HCT116 (cell line): ENCODE results near the gene SLC2A13. TPM values are rescaled to one million over a fixed set of nuclear protein-coding genes. Genes with fewer than 3 reads are reported as not detected.

ENCODE experiments used
- ATAC-seq: fragments of 200-7000 bp; cut with Tn5 transposase; 2 replicates; pipeline ENCODE4 v1.9.1; 2020; ENCODE audit warnings: mild to moderate bottlenecking, moderate library complexity
- BruUV-seq: library from RNA; stranded (reverse); fragments of 400-500 nt; replicated peaks from 2 replicates; lab custom pipeline; 2021; lab: Mats Ljungman, UMichigan
- CTCF ChIA-PET: fragments of 300-600 bp; sonication (Branson Sonifier 250); formaldehyde crosslinking; loops from one replicate; lab custom pipeline; 2021; ENCODE audit warnings: antibody characterized with exemption; lab: Charles Lee
- POLR2A ChIA-PET: fragments of 300-600, 350-600 bp; sonication (Branson Sonifier 250); formaldehyde crosslinking; loops from one replicate; lab custom pipeline; 2021; ENCODE audit warnings: antibody characterized with exemption; lab: Charles Lee
- RAD21 ChIA-PET, 2 experiments: fragments of 300-600 bp; sonication (Branson Sonifier 250); formaldehyde crosslinking; loops; one replicate each; lab custom pipeline; 2023; ENCODE audit warnings: low total read pairs in 2 of 2; ENCODE audit not compliant: uncharacterized antibody in 2 of 2, unreplicated experiment in 2 of 2, low non-redundant PET in 1 of 2; lab: Charles Lee
- DNase-seq: peaks from one replicate; pipeline ENCODE4 v3.0.0-alpha.2; 2010; ENCODE audit warnings: low read depth, low spot score
- H2AFZ ChIP-seq: fragments of 200-600 bp; shearing (Covaris generic), sonication (generic); 2 replicates; pipeline ENCODE4 v1.6.1; 2017; ENCODE audit warnings: low read depth, mixed run types, mixed read lengths, antibody characterized with exemption, low read length; ENCODE audit not compliant: poor library complexity, severe bottlenecking
- H3K27ac ChIP-seq: 2 replicates; pipeline ENCODE4 v1.5.1; 2012; ENCODE audit warnings: low read depth, low read length
- H3K27me3 ChIP-seq: fragments of 200-600 bp; sonication (generic); 2 replicates; pipeline ENCODE4 v1.6.1; 2016; ENCODE audit warnings: mixed run types, low read length, mixed read lengths; ENCODE audit not compliant: insufficient read depth
- H3K36me3 ChIP-seq, 2 experiments: fragments of 200-500 bp in 1 of 2; fragments of 200-600 bp in 1 of 2; sonication (Bioruptor generic) in 1 of 2; sonication (generic) in 1 of 2; 2 replicates each; pipeline versions ENCODE4 v1.5.1 to v1.6.1; 2014 to 2016; ENCODE audit warnings: low read length in 2 of 2, inconsistent platforms in 1 of 2, mixed read lengths in 1 of 2, mixed run types in 1 of 2; ENCODE audit not compliant: insufficient read depth in 2 of 2, control insufficient read depth in 1 of 2
- H3K4me1 ChIP-seq, 2 experiments: fragments of 200-600 bp in 1 of 2; sonication (generic) in 1 of 2; 2 replicates each; pipeline versions ENCODE4 v1.5.1 to v1.6.1; 2012 to 2017; ENCODE audit warnings: low read length in 2 of 2, inconsistent platforms in 1 of 2, mild to moderate bottlenecking in 1 of 2, mixed read lengths in 1 of 2, mixed run types in 1 of 2, moderate library complexity in 1 of 2; ENCODE audit not compliant: insufficient read depth in 2 of 2, control insufficient read depth in 1 of 2
- H3K4me2 ChIP-seq: fragments of 200-600 bp; sonication (generic); 2 replicates; pipeline ENCODE4 v1.6.1; 2017; ENCODE audit warnings: mixed run types, low read length, mixed read lengths
- H3K4me3 ChIP-seq, 2 experiments: fragments of 200-600 bp in 1 of 2; sonication (generic) in 1 of 2; replicated peaks in 1 of 2; 2 replicates each; pipeline ENCODE4 v1.5.1; 2011 to 2016; ENCODE audit warnings: low read length in 2 of 2, control low read depth in 1 of 2, low read depth in 1 of 2, mild to moderate bottlenecking in 1 of 2, mixed read lengths in 1 of 2, mixed run types in 1 of 2
- H3K79me2 ChIP-seq: fragments of 200-600 bp; sonication (generic); 2 replicates; pipeline ENCODE4 v1.6.1; 2017; ENCODE audit warnings: mild to moderate bottlenecking, mixed run types, low read length, moderate library complexity, mixed read lengths; ENCODE audit not compliant: insufficient read depth
- H3K9ac ChIP-seq: fragments of 200-600 bp; sonication (generic); 2 replicates; pipeline ENCODE4 v1.6.1; 2016; ENCODE audit warnings: low read length, mixed read lengths
- H3K9me2 ChIP-seq: fragments of 200-600 bp; sonication (generic), shearing (Covaris generic); 2 replicates; pipeline ENCODE4 v1.6.1; 2017; ENCODE audit warnings: mixed run types, mild to moderate bottlenecking, moderate library complexity; ENCODE audit not compliant: insufficient read depth
- H3K9me3 ChIP-seq, 2 experiments: fragments of 200-500 bp in 1 of 2; fragments of 200-600 bp in 1 of 2; sonication (Bioruptor generic) in 1 of 2; sonication (generic) in 1 of 2; 2 replicates each; pipeline ENCODE4 v1.6.1; 2014 to 2017; ENCODE audit warnings: low read length in 2 of 2, mixed read lengths in 2 of 2, inconsistent platforms in 1 of 2, low read depth in 1 of 2, mild to moderate bottlenecking in 1 of 2, mixed run types in 1 of 2, moderate library complexity in 1 of 2; ENCODE audit not compliant: control insufficient read depth in 1 of 2, insufficient read depth in 1 of 2
- H4K20me1 ChIP-seq: fragments of 200-600 bp; sonication (generic), shearing (Covaris generic); 2 replicates; pipeline ENCODE4 v1.6.1; 2017; ENCODE audit warnings: mixed run types, mild to moderate bottlenecking, moderate library complexity; ENCODE audit not compliant: insufficient read depth
- CBX3 ChIP-seq: IDR thresholded peaks from 2 replicates; pipeline ENCODE4 v1.6.1; 2012; ENCODE audit warnings: low read depth
- CTCF ChIP-seq, 3 experiments: fragments of 200-600 bp in 1 of 3; sonication (generic) in 1 of 3; IDR thresholded peaks in 2 of 3; conservative IDR thresholded peaks in 1 of 3; 2 replicates each; pipeline ENCODE4 v1.5.1; 2012 to 2017; ENCODE audit warnings: low read depth in 2 of 3, low read length in 2 of 3, antibody characterized with exemption in 1 of 3, borderline replicate concordance in 1 of 3, control low read depth in 1 of 3, mild to moderate bottlenecking in 1 of 3, mixed read lengths in 1 of 3, mixed run types in 1 of 3, moderate library complexity in 1 of 3; ENCODE audit not compliant: insufficient read depth in 1 of 3
- EGR1 ChIP-seq: IDR thresholded peaks from 2 replicates; pipeline ENCODE4 v1.6.1; 2012; ENCODE audit warnings: low read depth
- FOSL1 ChIP-seq: IDR thresholded peaks from 2 replicates; pipeline ENCODE4 v1.6.1; 2012; ENCODE audit warnings: low read depth
- JUND ChIP-seq: IDR thresholded peaks from 2 replicates; pipeline ENCODE4 v1.6.1; 2012
- MAX ChIP-seq: IDR thresholded peaks from 2 replicates; pipeline ENCODE4 v1.6.1; 2012
- POLR2AphosphoS5 ChIP-seq: IDR thresholded peaks from 2 replicates; pipeline ENCODE4 v1.6.1; 2011; ENCODE audit warnings: mild to moderate bottlenecking, low read depth, low read length, moderate library complexity
- RAD21 ChIP-seq: IDR thresholded peaks from 2 replicates; pipeline ENCODE4 v1.6.1; 2012; ENCODE audit warnings: low read depth, mild to moderate bottlenecking
- SIN3A ChIP-seq: IDR thresholded peaks from 2 replicates; pipeline ENCODE4 v1.6.1; 2012; ENCODE audit warnings: low read depth
- SP1 ChIP-seq: IDR thresholded peaks from 2 replicates; pipeline ENCODE4 v1.6.1; 2012; ENCODE audit warnings: low read depth
- TCF7L2 ChIP-seq: IDR thresholded peaks from 2 replicates; pipeline ENCODE4 v1.7.0; 2011; ENCODE audit warnings: borderline replicate concordance, inconsistent platforms; ENCODE audit not compliant: insufficient read depth, insufficient read length; ENCODE audit errors: extremely low read depth
- YY1 ChIP-seq: IDR thresholded peaks from 2 replicates; pipeline ENCODE4 v1.6.1; 2011; ENCODE audit warnings: low read length, low read depth, moderate library complexity, mild to moderate bottlenecking; ENCODE audit not compliant: insufficient replicate concordance; ENCODE audit errors: extremely low read depth
- intact Hi-C: fragments of 100-400 bp; cut with micrococcal nuclease; formaldehyde crosslinking; loops from 2 replicates; pipeline ENCODE4 v1.10.0; 2022
- total RNA-seq: library from RNA; stranded (reverse); gene quantifications from one replicate; pipeline ENCODE4 v1.2.1, GENCODE V29; 2021; ENCODE audit not compliant: unreplicated experiment
- TF ChIP-seq, protein P1 (sequence below): IDR thresholded peaks from 2 replicates; pipeline ENCODE4 v1.6.1; 2012
- TF ChIP-seq, protein P2 (sequence below): IDR thresholded peaks from 2 replicates; pipeline ENCODE4 v1.6.1; 2011; ENCODE audit warnings: mild to moderate bottlenecking, low read length, moderate library complexity; ENCODE audit not compliant: insufficient replicate concordance; ENCODE audit errors: extremely low read depth
- TF ChIP-seq, protein P3 (sequence below): IDR thresholded peaks from 2 replicates; pipeline ENCODE4 v1.6.1; 2012; ENCODE audit warnings: low read depth

Gene SLC2A13
- total RNA-seq, 1 experiment from 2014 or later, result 6.8 TPM

- Histone ChIP-seq H3K4me2 (no peak overlapping the region), H3K79me2 (no peaks in the 10 kb centered on the region), H3K9me2 (no peaks in the 10 kb centered on the region), H3K4me1 (no peaks in the 10 kb centered on the region), H3K4me3 (no peak overlapping the region), H2AFZ (no peak overlapping the region), H3K27me3 (no peaks in the 10 kb centered on the region), H4K20me1 (no peaks in the 10 kb centered on the region), H3K36me3 (no peaks in the 10 kb centered on the region), H3K27ac (no peak overlapping the region)
- ChIA-PET CTCF (no interaction called here), RAD21 (no interaction called here), POLR2A (no interaction called here)
- intact Hi-C loops, result no loop called here
- ATAC-seq (no peak), DNase-seq (no peak)
- BruUV-seq, result no TSS peak
- TF ChIP-seq TCF7L2 (no peak), RAD21 (no peak), POLR2AphosphoS5 (no peak), EGR1 (no peak), SIN3A (no peak), FOSL1 (no peak), SP1 (no peak), YY1 (no peak), MAX (no peak), CTCF (IDR thresholded peaks at IDR 0.05 in 2 of 3, conservative IDR thresholded peaks at IDR 0.05 in 1 of 3; ENCODE audit: borderline replicate concordance in 1 of 3, insufficient read depth in 1 of 3, low read depth in 2 of 3, low read length in 2 of 3) (no peak), CBX3 (no peak), JUND (no peak)
- TF ChIP-seq, protein P1, sequence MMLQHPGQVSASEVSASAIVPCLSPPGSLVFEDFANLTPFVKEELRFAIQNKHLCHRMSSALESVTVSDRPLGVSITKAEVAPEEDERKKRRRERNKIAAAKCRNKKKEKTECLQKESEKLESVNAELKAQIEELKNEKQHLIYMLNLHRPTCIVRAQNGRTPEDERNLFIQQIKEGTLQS, result no peak
- TF ChIP-seq, protein P2, sequence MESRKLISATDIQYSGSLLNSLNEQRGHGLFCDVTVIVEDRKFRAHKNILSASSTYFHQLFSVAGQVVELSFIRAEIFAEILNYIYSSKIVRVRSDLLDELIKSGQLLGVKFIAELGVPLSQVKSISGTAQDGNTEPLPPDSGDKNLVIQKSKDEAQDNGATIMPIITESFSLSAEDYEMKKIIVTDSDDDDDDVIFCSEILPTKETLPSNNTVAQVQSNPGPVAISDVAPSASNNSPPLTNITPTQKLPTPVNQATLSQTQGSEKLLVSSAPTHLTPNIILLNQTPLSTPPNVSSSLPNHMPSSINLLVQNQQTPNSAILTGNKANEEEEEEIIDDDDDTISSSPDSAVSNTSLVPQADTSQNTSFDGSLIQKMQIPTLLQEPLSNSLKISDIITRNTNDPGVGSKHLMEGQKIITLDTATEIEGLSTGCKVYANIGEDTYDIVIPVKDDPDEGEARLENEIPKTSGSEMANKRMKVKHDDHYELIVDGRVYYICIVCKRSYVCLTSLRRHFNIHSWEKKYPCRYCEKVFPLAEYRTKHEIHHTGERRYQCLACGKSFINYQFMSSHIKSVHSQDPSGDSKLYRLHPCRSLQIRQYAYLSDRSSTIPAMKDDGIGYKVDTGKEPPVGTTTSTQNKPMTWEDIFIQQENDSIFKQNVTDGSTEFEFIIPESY, result no peak
- TF ChIP-seq, protein P3, sequence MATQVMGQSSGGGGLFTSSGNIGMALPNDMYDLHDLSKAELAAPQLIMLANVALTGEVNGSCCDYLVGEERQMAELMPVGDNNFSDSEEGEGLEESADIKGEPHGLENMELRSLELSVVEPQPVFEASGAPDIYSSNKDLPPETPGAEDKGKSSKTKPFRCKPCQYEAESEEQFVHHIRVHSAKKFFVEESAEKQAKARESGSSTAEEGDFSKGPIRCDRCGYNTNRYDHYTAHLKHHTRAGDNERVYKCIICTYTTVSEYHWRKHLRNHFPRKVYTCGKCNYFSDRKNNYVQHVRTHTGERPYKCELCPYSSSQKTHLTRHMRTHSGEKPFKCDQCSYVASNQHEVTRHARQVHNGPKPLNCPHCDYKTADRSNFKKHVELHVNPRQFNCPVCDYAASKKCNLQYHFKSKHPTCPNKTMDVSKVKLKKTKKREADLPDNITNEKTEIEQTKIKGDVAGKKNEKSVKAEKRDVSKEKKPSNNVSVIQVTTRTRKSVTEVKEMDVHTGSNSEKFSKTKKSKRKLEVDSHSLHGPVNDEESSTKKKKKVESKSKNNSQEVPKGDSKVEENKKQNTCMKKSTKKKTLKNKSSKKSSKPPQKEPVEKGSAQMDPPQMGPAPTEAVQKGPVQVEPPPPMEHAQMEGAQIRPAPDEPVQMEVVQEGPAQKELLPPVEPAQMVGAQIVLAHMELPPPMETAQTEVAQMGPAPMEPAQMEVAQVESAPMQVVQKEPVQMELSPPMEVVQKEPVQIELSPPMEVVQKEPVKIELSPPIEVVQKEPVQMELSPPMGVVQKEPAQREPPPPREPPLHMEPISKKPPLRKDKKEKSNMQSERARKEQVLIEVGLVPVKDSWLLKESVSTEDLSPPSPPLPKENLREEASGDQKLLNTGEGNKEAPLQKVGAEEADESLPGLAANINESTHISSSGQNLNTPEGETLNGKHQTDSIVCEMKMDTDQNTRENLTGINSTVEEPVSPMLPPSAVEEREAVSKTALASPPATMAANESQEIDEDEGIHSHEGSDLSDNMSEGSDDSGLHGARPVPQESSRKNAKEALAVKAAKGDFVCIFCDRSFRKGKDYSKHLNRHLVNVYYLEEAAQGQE, result no peak
- TF ChIP-seq, all 23 proteins: peak for 0
- Histone ChIP-seq H3K9ac (no peak overlapping the region), H3K9me3 (no peaks in the 10 kb centered on the region)
Measured at GRCh38 chr12:39798977-39799376, 306.9 kb downstream of the SLC2A13 start.
